NCI-H2196 (cell line): ENCODE results near the gene AGBL3.

ENCODE experiments used
- DNase-seq: peaks from one replicate; lab custom pipeline; 2025; ENCODE audit not compliant: unreplicated experiment; lab: John Stamatoyannopoulos, UW

The AGBL3 gene

GRCh38 chr7:135181929-135182678 is 195.8 kb downstream of the AGBL3 start:
- no peak for DNase-seq

GRCh38 chr7:135183478-135183877 is 197.2 kb downstream of the AGBL3 start:
- DNase-seq: no peak

GRCh38 chr7:135184254-135184841 is 198.0 kb downstream of the AGBL3 start:
- DNase-seq: no peak
